ENCODE data around the gene CDK5. TPM values are rescaled to one million over a fixed set of nuclear protein-coding genes. Genes with fewer than 3 reads are reported as not detected.

CDK5 gene
- total RNA-seq, 1 donor from 2014 or later: 4.2 TPM

- peaks cover 0 to 33% of the 10 kb centered on the region in 2 donors for H3K36me3 ChIP-seq
- no peak overlapping the region for H3K4me3 ChIP-seq
- no peak overlapping the region for H3K27ac ChIP-seq
- TF ChIP-seq POLR2A (IDR thresholded peaks at IDR 0.05) (no peak), POLR2AphosphoS5 (IDR thresholded peaks at IDR 0.05; ENCODE audit: insufficient read depth in 1 of 2, low read depth in 1 of 2) (no peak), CTCF (IDR thresholded peaks at IDR 0.05) (no peak)
- H3K4me1 ChIP-seq: peaks cover 21% of the 10 kb centered on the region
- intact Hi-C loops (cut with DNase I): no loop called here
- no peak for DNase-seq (ENCODE audit: extremely low spot score in 2 of 2)
- no peaks in the 10 kb centered on the region for H3K27me3 ChIP-seq
- H3K9me3 ChIP-seq: no peaks in the 10 kb centered on the region
Measured at GRCh38 chr7:151035902-151036301, 21.8 kb downstream of the CDK5 start.

GRCh38 chr7:151035026-151035717 lies 22.5 kb downstream of the CDK5 start:
- intact Hi-C loops (cut with DNase I): no loop called here
- Histone ChIP-seq H3K27ac (no peak overlapping the region), H3K4me3 (no peak overlapping the region), H3K27me3 (no peaks in the 10 kb centered on the region), H3K9me3 (no peaks in the 10 kb centered on the region), H3K4me1 (peaks cover 20% of the 10 kb centered on the region), H3K36me3 (peaks cover 0 to 33% of the 10 kb centered on the region in 2 donors)
- no peak for DNase-seq (ENCODE audit: extremely low spot score in 2 of 2)
- TF ChIP-seq POLR2A (IDR thresholded peaks at IDR 0.05) (no peak), POLR2AphosphoS5 (IDR thresholded peaks at IDR 0.05; ENCODE audit: insufficient read depth in 1 of 2, low read depth in 1 of 2) (no peak), CTCF (IDR thresholded peaks at IDR 0.05) (no peak)

- Histone ChIP-seq H3K27me3 (no peaks in the 10 kb centered on the region), H3K4me3 (no peak overlapping the region), H3K4me1 (peaks cover 17% of the 10 kb centered on the region), H3K36me3 (peaks cover 0 to 33% of the 10 kb centered on the region in 2 donors), H3K27ac (no peak overlapping the region), H3K9me3 (no peaks in the 10 kb centered on the region)
- TF ChIP-seq POLR2AphosphoS5 (IDR thresholded peaks at IDR 0.05; ENCODE audit: insufficient read depth in 1 of 2, low read depth in 1 of 2) (no peak), CTCF (IDR thresholded peaks at IDR 0.05) (no peak), POLR2A (IDR thresholded peaks at IDR 0.05) (no peak)
- intact Hi-C loops (cut with DNase I): no loop called here
- no peak for DNase-seq (ENCODE audit: extremely low spot score in 2 of 2)
Measured at GRCh38 chr7:151034312-151035025, 23.2 kb downstream of the CDK5 start.

- DNase-seq (ENCODE audit: extremely low spot score in 2 of 2): no peak
- no peak for TF ChIP-seq POLR2A (IDR thresholded peaks at IDR 0.05)
- TF ChIP-seq CTCF (IDR thresholded peaks at IDR 0.05): no peak
- TF ChIP-seq POLR2AphosphoS5 (IDR thresholded peaks at IDR 0.05; ENCODE audit: insufficient read depth in 1 of 2, low read depth in 1 of 2): no peak
- Histone ChIP-seq H3K27me3 (no peaks in the 10 kb centered on the region), H3K27ac (no peak overlapping the region), H3K4me1 (peaks cover 17% of the 10 kb centered on the region), H3K4me3 (no peak overlapping the region), H3K9me3 (no peaks in the 10 kb centered on the region), H3K36me3 (peaks cover 0 to 33% of the 10 kb centered on the region in 2 donors)
- intact Hi-C loops (cut with DNase I): no loop called here
Measured at GRCh38 chr7:151033864-151034249, 23.8 kb downstream of the CDK5 start.

Measured in vagina (tissue), 2 donors.